Loucy (cell line): ENCODE results near the gene PSMB2.

Experiments used
- H2AFZ ChIP-seq: fragments of 200-600 bp; sonication (generic); 2 replicates; pipeline ENCODE4 v1.6.0; 2016; ENCODE audit warnings: antibody characterized with exemption, mild to moderate bottlenecking, low read length, moderate library complexity
- H3F3A ChIP-seq: fragments of 200-600 bp; 2 replicates; pipeline ENCODE4 v1.6.0; 2016; ENCODE audit warnings: antibody characterized with exemption, low read depth, mild to moderate bottlenecking
- H3K27me3 ChIP-seq: fragments of 200-600 bp; sonication (generic); 2 replicates; pipeline ENCODE4 v1.6.1; 2014; ENCODE audit warnings: low read length, mild to moderate bottlenecking; ENCODE audit not compliant: insufficient read depth, poor library complexity, severe bottlenecking
- H3K36me3 ChIP-seq: fragments of 200-600 bp; sonication (generic); 2 replicates; pipeline ENCODE4 v1.6.1; 2016; ENCODE audit warnings: low read length; ENCODE audit not compliant: insufficient read depth
- H3K4me1 ChIP-seq: fragments of 200-600 bp; sonication (generic); 2 replicates; pipeline ENCODE4 v1.5.1; 2014; ENCODE audit warnings: low read length, mild to moderate bottlenecking; ENCODE audit not compliant: insufficient read depth, poor library complexity, severe bottlenecking
- H3K4me2 ChIP-seq: fragments of 200-600 bp; sonication (generic); 2 replicates; pipeline ENCODE4 v1.6.0; 2014; ENCODE audit warnings: antibody characterized with exemption, low read length, low read depth, mild to moderate bottlenecking; ENCODE audit not compliant: poor library complexity, severe bottlenecking
- H3K4me3 ChIP-seq: fragments of 200-600 bp; sonication (generic); 2 replicates; pipeline ENCODE4 v1.5.1; 2014; ENCODE audit warnings: low read length, mild to moderate bottlenecking, mixed read lengths; ENCODE audit not compliant: poor library complexity, severe bottlenecking
- H3K79me2 ChIP-seq: fragments of 200-600 bp; sonication (generic); 2 replicates; pipeline ENCODE4 v1.6.1; 2014; ENCODE audit warnings: low read length; ENCODE audit not compliant: insufficient read depth
- H3K9ac ChIP-seq: fragments of 200-600 bp; sonication (generic); 2 replicates; pipeline ENCODE4 v1.6.0; 2014; ENCODE audit warnings: mild to moderate bottlenecking, low read depth, low read length, moderate library complexity; ENCODE audit not compliant: poor library complexity, severe bottlenecking
- H3K9me2 ChIP-seq: fragments of 200-600 bp; sonication (generic); replicated peaks from 2 replicates; pipeline ENCODE4 v1.6.1; 2016; ENCODE audit warnings: low read depth, low read length, mixed read lengths
- H3K9me3 ChIP-seq: fragments of 200-600 bp; sonication (generic); 2 replicates; pipeline ENCODE4 v1.6.1; 2014; ENCODE audit warnings: mild to moderate bottlenecking, antibody characterized with exemption, low read length, low read depth; ENCODE audit not compliant: insufficient read depth
- H4K20me1 ChIP-seq: fragments of 200-600 bp; sonication (generic); 2 replicates; pipeline ENCODE4 v1.6.0; 2014; ENCODE audit warnings: antibody characterized with exemption, low read length, mild to moderate bottlenecking; ENCODE audit not compliant: insufficient read depth, poor library complexity, severe bottlenecking
- EZH2phosphoT487 ChIP-seq: fragments of 200-600 bp; IDR thresholded peaks from 2 replicates; pipeline ENCODE4 v1.6.1; 2018; ENCODE audit warnings: antibody characterized with exemption, mild to moderate bottlenecking, moderate library complexity, borderline replicate concordance
- TF ChIP-seq, protein P1 (sequence below): fragments of 200-600 bp; sonication (generic); conservative IDR thresholded peaks from 2 replicates; pipeline ENCODE4 v1.5.1; 2014; ENCODE audit warnings: mild to moderate bottlenecking, antibody characterized with exemption, low read length

PSMB2 gene

DNA sequence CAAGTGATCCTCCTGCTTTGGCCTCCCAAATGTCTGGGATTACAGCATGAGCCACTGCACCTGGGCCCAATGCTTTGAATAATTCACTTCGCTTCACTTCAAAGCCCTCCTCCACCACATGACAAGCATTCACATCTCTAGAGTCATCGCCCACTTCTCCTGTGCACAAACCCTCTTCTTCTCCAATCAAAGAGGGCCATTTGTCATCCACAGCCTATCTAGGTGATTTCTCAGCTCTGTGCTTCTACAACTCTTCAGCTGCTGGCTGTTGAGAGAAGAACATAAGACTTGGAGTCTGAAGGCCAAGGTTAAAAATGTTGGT, 20.1 kb upstream of the PSMB2 start:
- no peak overlapping the region for H3K9ac ChIP-seq
- H2AFZ ChIP-seq: no peak overlapping the region
- no peaks in the 10 kb centered on the region for H3K9me2 ChIP-seq
- no peaks in the 10 kb centered on the region for H3K79me2 ChIP-seq
- no peaks in the 10 kb centered on the region for H3K9me3 ChIP-seq
- H3K4me2 ChIP-seq: no peak overlapping the region
- no peaks in the 10 kb centered on the region for H3K36me3 ChIP-seq
- no peaks in the 10 kb centered on the region for H3K4me1 ChIP-seq
- no peaks in the 10 kb centered on the region for H3F3A ChIP-seq
- TF ChIP-seq, protein P1, sequence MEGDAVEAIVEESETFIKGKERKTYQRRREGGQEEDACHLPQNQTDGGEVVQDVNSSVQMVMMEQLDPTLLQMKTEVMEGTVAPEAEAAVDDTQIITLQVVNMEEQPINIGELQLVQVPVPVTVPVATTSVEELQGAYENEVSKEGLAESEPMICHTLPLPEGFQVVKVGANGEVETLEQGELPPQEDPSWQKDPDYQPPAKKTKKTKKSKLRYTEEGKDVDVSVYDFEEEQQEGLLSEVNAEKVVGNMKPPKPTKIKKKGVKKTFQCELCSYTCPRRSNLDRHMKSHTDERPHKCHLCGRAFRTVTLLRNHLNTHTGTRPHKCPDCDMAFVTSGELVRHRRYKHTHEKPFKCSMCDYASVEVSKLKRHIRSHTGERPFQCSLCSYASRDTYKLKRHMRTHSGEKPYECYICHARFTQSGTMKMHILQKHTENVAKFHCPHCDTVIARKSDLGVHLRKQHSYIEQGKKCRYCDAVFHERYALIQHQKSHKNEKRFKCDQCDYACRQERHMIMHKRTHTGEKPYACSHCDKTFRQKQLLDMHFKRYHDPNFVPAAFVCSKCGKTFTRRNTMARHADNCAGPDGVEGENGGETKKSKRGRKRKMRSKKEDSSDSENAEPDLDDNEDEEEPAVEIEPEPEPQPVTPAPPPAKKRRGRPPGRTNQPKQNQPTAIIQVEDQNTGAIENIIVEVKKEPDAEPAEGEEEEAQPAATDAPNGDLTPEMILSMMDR: no peak
- TF ChIP-seq EZH2phosphoT487: no peak
- H3K27me3 ChIP-seq: peaks cover 2% of the 10 kb centered on the region
- H3K4me3 ChIP-seq: no peak overlapping the region
- H4K20me1 ChIP-seq: no peaks in the 10 kb centered on the region

GRCh38 chr1:35660581-35661473, 19.5 kb upstream of the PSMB2 start:
- Histone ChIP-seq H3K27me3 (no peaks in the 10 kb centered on the region), H3K4me1 (no peaks in the 10 kb centered on the region), H3K9ac (no peak overlapping the region), H4K20me1 (no peaks in the 10 kb centered on the region), H3K9me2 (no peaks in the 10 kb centered on the region), H3F3A (no peaks in the 10 kb centered on the region), H3K4me2 (no peak overlapping the region), H3K36me3 (no peaks in the 10 kb centered on the region), H3K9me3 (no peaks in the 10 kb centered on the region), H3K4me3 (no peak overlapping the region), H3K79me2 (no peaks in the 10 kb centered on the region), H2AFZ (no peak overlapping the region)
- TF ChIP-seq EZH2phosphoT487: no peak

GRCh38 chr1:35659589-35659988, 18.3 kb upstream of the PSMB2 start:
- Histone ChIP-seq H3K4me3 (no peak overlapping the region), H3K27me3 (no peaks in the 10 kb centered on the region), H2AFZ (no peak overlapping the region), H3F3A (no peaks in the 10 kb centered on the region), H3K9me3 (no peaks in the 10 kb centered on the region), H3K4me2 (no peak overlapping the region), H3K79me2 (no peaks in the 10 kb centered on the region), H3K4me1 (no peaks in the 10 kb centered on the region), H3K9ac (no peak overlapping the region), H3K9me2 (no peaks in the 10 kb centered on the region), H3K36me3 (no peaks in the 10 kb centered on the region), H4K20me1 (no peaks in the 10 kb centered on the region)
- TF ChIP-seq EZH2phosphoT487: no peak
- TF ChIP-seq, protein P1: no peak

DNA sequence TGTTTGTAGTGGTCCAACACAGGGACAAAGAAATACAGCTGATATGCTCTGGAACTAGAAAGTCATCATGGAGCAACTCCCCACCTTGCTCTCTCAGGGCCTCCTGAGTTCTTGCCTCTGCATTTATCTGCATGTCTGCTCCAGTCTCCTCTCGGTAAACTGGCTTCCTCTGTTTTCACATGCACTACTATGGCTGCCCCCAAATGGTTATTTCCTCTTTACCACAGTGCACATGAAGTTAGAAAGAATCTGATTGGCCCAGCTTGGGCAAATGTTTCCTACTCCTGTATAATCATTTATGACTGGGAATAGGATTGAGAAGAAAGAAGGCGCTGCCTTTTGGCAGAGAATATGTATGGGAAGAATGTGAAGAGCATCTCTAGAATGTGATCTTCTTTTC, 16.5 kb upstream of the PSMB2 start:
- H3K4me2 ChIP-seq: peak overlapping the region; percentile 30
- H4K20me1 ChIP-seq: no peaks in the 10 kb centered on the region
- peak overlapping the region; percentile 39 for H3K9ac ChIP-seq
- H3K36me3 ChIP-seq: no peaks in the 10 kb centered on the region
- TF ChIP-seq, protein P1: no peak
- TF ChIP-seq EZH2phosphoT487: no peak
- no peaks in the 10 kb centered on the region for H3K9me2 ChIP-seq
- H3K4me1 ChIP-seq: no peaks in the 10 kb centered on the region
- H2AFZ ChIP-seq: peak overlapping the region; percentile 63; the same call in 1 of the 2 replicates
- no peaks in the 10 kb centered on the region for H3K27me3 ChIP-seq
- H3F3A ChIP-seq: no peaks in the 10 kb centered on the region
- H3K4me3 ChIP-seq: no peak overlapping the region
- no peaks in the 10 kb centered on the region for H3K9me3 ChIP-seq
- H3K79me2 ChIP-seq: no peaks in the 10 kb centered on the region
